NCI-H2227 (cell line): ENCODE measurements around the gene SERINC5.
"Not testable (repeated sequence)": the region's sequence is repeated elsewhere in the genome, so short reads cannot be mapped to it uniquely, and the experiment has no call there.

Experiments used
- DNase-seq: peaks from one replicate; lab custom pipeline; 2025; ENCODE audit not compliant: unreplicated experiment; lab: John Stamatoyannopoulos, UW

SERINC5 gene

GRCh38 chr5:80142996-80143395, 112.9 kb downstream of the SERINC5 start:
- DNase-seq: no peak

GRCh38 chr5:80141681-80142080, 114.2 kb downstream of the SERINC5 start:
- DNase-seq: no peak

GRCh38 chr5:80141147-80141671, 114.6 kb downstream of the SERINC5 start:
- peak; percentile 3 for DNase-seq

- no peak for DNase-seq
These were observed 115.4 kb downstream of the SERINC5 start for GRCh38 chr5:80140496-80140895.

- DNase-seq: no peak
These were observed 116.3 kb downstream of the SERINC5 start for GRCh38 chr5:80139466-80139972.

GRCh38 chr5:80138486-80138885, 117.4 kb downstream of the SERINC5 start:
- DNase-seq: no peak

GRCh38 chr5:80136798-80137197, 119.0 kb downstream of the SERINC5 start:
- DNase-seq: not testable (repeated sequence)

- DNase-seq: no peak
These were observed 121.0 kb downstream of the SERINC5 start for GRCh38 chr5:80134876-80135275.

GRCh38 chr5:80129146-80129545, 126.7 kb downstream of the SERINC5 start:
- DNase-seq: no peak

GRCh38 chr5:80128141-80128540, 127.7 kb downstream of the SERINC5 start:
- DNase-seq: no peak

GRCh38 chr5:80127116-80127552, 128.7 kb downstream of the SERINC5 start:
- DNase-seq: no peak

GRCh38 chr5:80125962-80126480, 129.8 kb downstream of the SERINC5 start:
- no peak for DNase-seq

GRCh38 chr5:80125022-80125961, 130.6 kb downstream of the SERINC5 start:
- no peak for DNase-seq

- no peak for DNase-seq
These were observed 131.5 kb downstream of the SERINC5 start for GRCh38 chr5:80124121-80124918.

GRCh38 chr5:80122579-80122978, 133.3 kb downstream of the SERINC5 start:
- DNase-seq: no peak

- DNase-seq: no peak
These were observed 136.5 kb downstream of the SERINC5 start for GRCh38 chr5:80119372-80119771.

- no peak for DNase-seq
These were observed 138.4 kb downstream of the SERINC5 start for GRCh38 chr5:80117446-80117845.

- no peak for DNase-seq
These were observed 139.4 kb downstream of the SERINC5 start for GRCh38 chr5:80116465-80116864.

- no peak for DNase-seq
These were observed 139.8 kb downstream of the SERINC5 start for GRCh38 chr5:80116000-80116399.

- DNase-seq: no peak
These were observed 141.0 kb downstream of the SERINC5 start for GRCh38 chr5:80114860-80115259.

- not testable (repeated sequence) for DNase-seq
These were observed 144.4 kb downstream of the SERINC5 start for GRCh38 chr5:80111376-80111990.
